Neural cell (in vitro differentiated cells): ENCODE measurements around the gene SDC4. TPM values are rescaled to one million over a fixed set of nuclear protein-coding genes. Genes with fewer than 3 reads are reported as not detected.

Source experiments
- H2AFZ ChIP-seq: fragments of 200-600, 300-800 bp; sonication (generic), shearing (Covaris generic); 2 replicates; pipeline ENCODE4 v1.6.0; 2014; ENCODE audit warnings: low read depth, mild to moderate bottlenecking, antibody characterized with exemption, low read length, moderate library complexity
- H3F3A ChIP-seq: fragments of 200-600 bp; shearing (Covaris generic); 2 replicates; pipeline ENCODE4 v1.6.1; 2016; ENCODE audit warnings: mild to moderate bottlenecking, moderate library complexity, mixed read lengths, antibody characterized with exemption, low read length; ENCODE audit not compliant: insufficient read depth, poor library complexity, severe bottlenecking
- H3K27ac ChIP-seq: fragments of 200-600, 300-800 bp; sonication (generic), shearing (Covaris generic); 2 replicates; pipeline ENCODE4 v1.5.1; 2014; ENCODE audit warnings: mild to moderate bottlenecking, low read length, moderate library complexity
- H3K27me3 ChIP-seq: fragments of 300-800, 200-600 bp; sonication (generic), shearing (Covaris generic); 2 replicates; pipeline ENCODE4 v1.6.0; 2014; ENCODE audit warnings: mild to moderate bottlenecking, low read depth, low read length, moderate library complexity; ENCODE audit not compliant: insufficient read depth
- H3K36me3 ChIP-seq: fragments of 300-800, 200-600 bp; sonication (generic), shearing (Covaris generic); 2 replicates; pipeline ENCODE4 v1.5.1; 2014; ENCODE audit warnings: mild to moderate bottlenecking, antibody characterized with exemption, low read length, moderate library complexity; ENCODE audit not compliant: insufficient read depth
- H3K4me2 ChIP-seq: fragments of 300-800, 200-600 bp; sonication (generic), shearing (Covaris generic); 2 replicates; pipeline ENCODE4 v1.6.0; 2014; ENCODE audit warnings: mild to moderate bottlenecking, low read length
- H3K4me3 ChIP-seq: fragments of 300-800, 200-600 bp; sonication (generic), shearing (Covaris generic); 2 replicates; pipeline ENCODE4 v1.5.1; 2014; ENCODE audit warnings: mild to moderate bottlenecking, low read length, moderate library complexity
- H3K79me2 ChIP-seq: fragments of 200-600 bp; shearing (Covaris generic); replicated peaks from 2 replicates; pipeline ENCODE4 v1.6.0; 2014; ENCODE audit warnings: mild to moderate bottlenecking, low read length, moderate library complexity; ENCODE audit not compliant: insufficient read depth
- H3K9ac ChIP-seq: fragments of 300-800, 200-600 bp; sonication (generic), shearing (Covaris generic); 2 replicates; pipeline ENCODE4 v1.6.1; 2016; ENCODE audit warnings: mild to moderate bottlenecking, low read length, mixed read lengths
- H3K9me2 ChIP-seq: fragments of 200-600 bp; shearing (Covaris generic); 2 replicates; pipeline ENCODE4 v1.6.1; 2016; ENCODE audit warnings: mild to moderate bottlenecking, low read length, mixed read lengths; ENCODE audit not compliant: insufficient read depth
- H3K9me3 ChIP-seq: fragments of 200-600, 300-800 bp; sonication (generic), shearing (Covaris generic); 2 replicates; pipeline ENCODE4 v1.6.1; 2016; ENCODE audit warnings: mild to moderate bottlenecking, mixed run types, low read length, moderate library complexity, mixed read lengths
- H4K20me1 ChIP-seq: fragments of 200-600 bp; shearing (Covaris generic); 2 replicates; pipeline ENCODE4 v1.6.1; 2016; ENCODE audit warnings: mild to moderate bottlenecking, mixed run types; ENCODE audit not compliant: insufficient read depth
- EP300 ChIP-seq: fragments of 450-650 bp; conservative IDR thresholded peaks from 2 replicates; pipeline ENCODE4 v1.6.1; 2014; ENCODE audit warnings: antibody characterized with exemption, mild to moderate bottlenecking, moderate library complexity; ENCODE audit not compliant: poor library complexity, severe bottlenecking
- EZH2 ChIP-seq: fragments of 200-600, 300-800 bp; shearing (Covaris generic), sonication (generic); IDR thresholded peaks from 2 replicates; pipeline ENCODE4 v1.6.1; 2014; ENCODE audit warnings: antibody characterized with exemption, low read length, borderline replicate concordance, mild to moderate bottlenecking; ENCODE audit not compliant: insufficient read depth, poor library complexity, severe bottlenecking
- MXI1 ChIP-seq: fragments of 450-650 bp; conservative IDR thresholded peaks from 2 replicates; pipeline ENCODE4 v1.6.1; 2014; ENCODE audit warnings: antibody characterized with exemption, mild to moderate bottlenecking; ENCODE audit not compliant: poor library complexity, severe bottlenecking
- POLR2AphosphoS5 ChIP-seq: IDR thresholded peaks from 2 replicates; pipeline ENCODE4 v1.6.1; 2012
- RAD21 ChIP-seq: fragments of 450-650 bp; conservative IDR thresholded peaks from 2 replicates; pipeline ENCODE4 v1.6.1; 2014; ENCODE audit warnings: antibody characterized with exemption, mild to moderate bottlenecking, moderate library complexity
- SMC3 ChIP-seq: fragments of 450-650 bp; conservative IDR thresholded peaks from 2 replicates; pipeline ENCODE4 v1.6.1; 2014; ENCODE audit warnings: antibody characterized with exemption, mild to moderate bottlenecking, moderate library complexity; ENCODE audit not compliant: poor library complexity
- TAF1 ChIP-seq: IDR thresholded peaks from 2 replicates; pipeline ENCODE4 v1.6.1; 2012; ENCODE audit warnings: low read depth
- polyA plus RNA-seq: library from polyadenylated mRNA; depleted of rRNA; stranded (reverse); fragments of >200 nt; gene quantifications from 2 replicates; pipeline ENCODE4 v1.2.3, GENCODE V29; 2014
- TF ChIP-seq, protein P1 (sequence below): IDR thresholded peaks from 2 replicates; pipeline ENCODE4 v1.6.1; 2012; ENCODE audit warnings: borderline replicate concordance
- TF ChIP-seq, protein P2 (sequence below): fragments of 450-650 bp; IDR thresholded peaks from 2 replicates; pipeline ENCODE4 v1.5.1; 2014; ENCODE audit warnings: antibody characterized with exemption, mild to moderate bottlenecking, moderate library complexity; ENCODE audit not compliant: poor library complexity, severe bottlenecking

SDC4 gene
- polyA plus RNA-seq, 1 donor from 2014 or later, result not detected

DNA sequence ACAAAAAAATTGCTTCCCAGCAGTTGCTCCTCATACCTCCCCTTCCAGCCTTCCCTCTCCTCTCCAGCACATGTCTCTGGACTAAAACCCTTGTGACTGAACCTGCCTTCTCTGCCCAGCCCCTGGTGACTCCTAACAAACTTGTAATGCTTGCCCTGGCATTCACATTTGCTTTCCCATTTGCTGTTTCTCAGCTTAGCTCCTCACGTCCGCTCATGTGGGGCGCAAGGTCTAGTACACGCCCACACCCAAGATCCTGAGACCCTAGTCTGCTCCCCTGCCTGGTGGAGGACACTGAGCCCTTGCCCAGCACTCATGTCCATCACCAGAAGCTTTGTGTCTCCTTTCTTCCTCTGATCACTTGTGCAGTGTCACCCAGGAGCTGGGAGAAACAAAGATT is 59.8 kb downstream of the SDC4 start:
- TF ChIP-seq EP300 (no peak), RAD21 (no peak), POLR2AphosphoS5 (no peak), TAF1 (no peak), MXI1 (no peak), EZH2 (no peak), SMC3 (no peak)
- TF ChIP-seq, protein P1, sequence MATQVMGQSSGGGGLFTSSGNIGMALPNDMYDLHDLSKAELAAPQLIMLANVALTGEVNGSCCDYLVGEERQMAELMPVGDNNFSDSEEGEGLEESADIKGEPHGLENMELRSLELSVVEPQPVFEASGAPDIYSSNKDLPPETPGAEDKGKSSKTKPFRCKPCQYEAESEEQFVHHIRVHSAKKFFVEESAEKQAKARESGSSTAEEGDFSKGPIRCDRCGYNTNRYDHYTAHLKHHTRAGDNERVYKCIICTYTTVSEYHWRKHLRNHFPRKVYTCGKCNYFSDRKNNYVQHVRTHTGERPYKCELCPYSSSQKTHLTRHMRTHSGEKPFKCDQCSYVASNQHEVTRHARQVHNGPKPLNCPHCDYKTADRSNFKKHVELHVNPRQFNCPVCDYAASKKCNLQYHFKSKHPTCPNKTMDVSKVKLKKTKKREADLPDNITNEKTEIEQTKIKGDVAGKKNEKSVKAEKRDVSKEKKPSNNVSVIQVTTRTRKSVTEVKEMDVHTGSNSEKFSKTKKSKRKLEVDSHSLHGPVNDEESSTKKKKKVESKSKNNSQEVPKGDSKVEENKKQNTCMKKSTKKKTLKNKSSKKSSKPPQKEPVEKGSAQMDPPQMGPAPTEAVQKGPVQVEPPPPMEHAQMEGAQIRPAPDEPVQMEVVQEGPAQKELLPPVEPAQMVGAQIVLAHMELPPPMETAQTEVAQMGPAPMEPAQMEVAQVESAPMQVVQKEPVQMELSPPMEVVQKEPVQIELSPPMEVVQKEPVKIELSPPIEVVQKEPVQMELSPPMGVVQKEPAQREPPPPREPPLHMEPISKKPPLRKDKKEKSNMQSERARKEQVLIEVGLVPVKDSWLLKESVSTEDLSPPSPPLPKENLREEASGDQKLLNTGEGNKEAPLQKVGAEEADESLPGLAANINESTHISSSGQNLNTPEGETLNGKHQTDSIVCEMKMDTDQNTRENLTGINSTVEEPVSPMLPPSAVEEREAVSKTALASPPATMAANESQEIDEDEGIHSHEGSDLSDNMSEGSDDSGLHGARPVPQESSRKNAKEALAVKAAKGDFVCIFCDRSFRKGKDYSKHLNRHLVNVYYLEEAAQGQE, result no peak
- TF ChIP-seq, protein P2, sequence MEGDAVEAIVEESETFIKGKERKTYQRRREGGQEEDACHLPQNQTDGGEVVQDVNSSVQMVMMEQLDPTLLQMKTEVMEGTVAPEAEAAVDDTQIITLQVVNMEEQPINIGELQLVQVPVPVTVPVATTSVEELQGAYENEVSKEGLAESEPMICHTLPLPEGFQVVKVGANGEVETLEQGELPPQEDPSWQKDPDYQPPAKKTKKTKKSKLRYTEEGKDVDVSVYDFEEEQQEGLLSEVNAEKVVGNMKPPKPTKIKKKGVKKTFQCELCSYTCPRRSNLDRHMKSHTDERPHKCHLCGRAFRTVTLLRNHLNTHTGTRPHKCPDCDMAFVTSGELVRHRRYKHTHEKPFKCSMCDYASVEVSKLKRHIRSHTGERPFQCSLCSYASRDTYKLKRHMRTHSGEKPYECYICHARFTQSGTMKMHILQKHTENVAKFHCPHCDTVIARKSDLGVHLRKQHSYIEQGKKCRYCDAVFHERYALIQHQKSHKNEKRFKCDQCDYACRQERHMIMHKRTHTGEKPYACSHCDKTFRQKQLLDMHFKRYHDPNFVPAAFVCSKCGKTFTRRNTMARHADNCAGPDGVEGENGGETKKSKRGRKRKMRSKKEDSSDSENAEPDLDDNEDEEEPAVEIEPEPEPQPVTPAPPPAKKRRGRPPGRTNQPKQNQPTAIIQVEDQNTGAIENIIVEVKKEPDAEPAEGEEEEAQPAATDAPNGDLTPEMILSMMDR, result no peak
- Histone ChIP-seq H3K9me3 (no peaks in the 10 kb centered on the region), H3K9me2 (no peaks in the 10 kb centered on the region), H2AFZ (no peak overlapping the region), H3K4me3 (no peak overlapping the region), H4K20me1 (no peaks in the 10 kb centered on the region), H3K9ac (no peak overlapping the region), H3K4me2 (no peak overlapping the region), H3F3A (no peaks in the 10 kb centered on the region), H3K27ac (no peak overlapping the region), H3K79me2 (no peaks in the 10 kb centered on the region), H3K36me3 (no peaks in the 10 kb centered on the region), H3K27me3 (peaks cover 7% of the 10 kb centered on the region)

DNA sequence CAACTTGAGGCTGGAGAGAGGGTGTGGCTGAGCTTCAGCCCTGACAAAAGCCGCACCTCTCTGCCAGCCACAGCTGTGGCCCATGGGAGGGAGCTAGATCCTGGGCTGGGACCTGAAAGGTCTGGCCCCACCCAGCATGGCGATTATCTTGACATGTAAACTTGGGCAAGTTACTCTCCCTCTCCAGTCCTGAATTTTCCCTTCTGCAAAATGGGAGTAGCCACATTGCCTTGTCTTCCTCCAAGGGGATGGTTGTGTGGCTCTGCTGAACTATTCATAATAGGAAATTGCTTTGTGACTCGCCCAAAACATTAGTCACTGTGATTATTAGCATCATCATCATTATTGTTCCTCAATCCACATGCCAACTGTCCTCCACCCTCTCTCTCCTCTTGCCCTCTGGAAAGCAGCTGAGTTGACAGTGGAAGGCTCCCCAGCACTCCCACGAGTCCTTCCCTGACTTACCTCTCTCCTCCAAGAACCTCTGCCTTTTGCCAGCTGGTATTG is 64.6 kb downstream of the SDC4 start:
- H3K79me2 ChIP-seq, result no peaks in the 10 kb centered on the region
- H2AFZ ChIP-seq, result no peak overlapping the region
- H3K27ac ChIP-seq, result no peak overlapping the region
- no peak overlapping the region for H3K4me3 ChIP-seq
- no peaks in the 10 kb centered on the region for H4K20me1 ChIP-seq
- no peaks in the 10 kb centered on the region for H3F3A ChIP-seq
- TF ChIP-seq, protein P1, result no peak
- TF ChIP-seq, protein P2, result no peak
- H3K36me3 ChIP-seq, result no peaks in the 10 kb centered on the region
- no peaks in the 10 kb centered on the region for H3K27me3 ChIP-seq
- H3K9ac ChIP-seq, result no peak overlapping the region
- no peak overlapping the region for H3K4me2 ChIP-seq
- H3K9me3 ChIP-seq, result no peaks in the 10 kb centered on the region
- no peaks in the 10 kb centered on the region for H3K9me2 ChIP-seq
